Glutamatergic neuron (in vitro differentiated cells): ENCODE measurements around the gene FAM219B. TPM values are rescaled to one million over a fixed set of nuclear protein-coding genes. Genes with fewer than 3 reads are reported as not detected.

ENCODE experiments used
- DNase-seq: peaks from one replicate; pipeline ENCODE4 v3.0.0; 2022
- H3K27ac Mint-ChIP-seq: one replicate; pipeline ENCODE4 v1.8.0; 2020; ENCODE audit warnings: mild to moderate bottlenecking, mixed read lengths, inconsistent platforms; ENCODE audit not compliant: unreplicated experiment
- H3K27me3 Mint-ChIP-seq: one replicate; pipeline ENCODE4 v1.8.0; 2020; ENCODE audit warnings: mild to moderate bottlenecking, moderate library complexity, mixed read lengths, inconsistent platforms; ENCODE audit not compliant: unreplicated experiment
- H3K36me3 Mint-ChIP-seq: one replicate; pipeline ENCODE4 v1.8.0; 2020; ENCODE audit warnings: mild to moderate bottlenecking, mixed read lengths, inconsistent platforms; ENCODE audit not compliant: unreplicated experiment
- H3K4me1 Mint-ChIP-seq: one replicate; pipeline ENCODE4 v1.8.0; 2020; ENCODE audit warnings: mild to moderate bottlenecking, low read depth, mixed read lengths, inconsistent platforms; ENCODE audit not compliant: unreplicated experiment
- H3K4me3 Mint-ChIP-seq: one replicate; pipeline ENCODE4 v1.8.0; 2020; ENCODE audit warnings: mild to moderate bottlenecking, mixed read lengths, inconsistent platforms; ENCODE audit not compliant: unreplicated experiment
- H3K9me3 Mint-ChIP-seq: one replicate; pipeline ENCODE4 v1.8.0; 2020; ENCODE audit warnings: mild to moderate bottlenecking, moderate library complexity, mixed read lengths, inconsistent platforms; ENCODE audit not compliant: unreplicated experiment
- CTCF ChIP-seq: fragments of 200-600 bp; sonication (generic); IDR thresholded peaks from one replicate; pipeline ENCODE4 v1.5.0; 2021; ENCODE audit not compliant: partially characterized antibody, unreplicated experiment
- total RNA-seq: library from RNA; stranded (reverse); fragmentation: NEBNext Ultra II Directional; extraction: Animal tissue kit (Norgen Biotek cat#: 25700); gene quantifications from one replicate; pipeline ENCODE4 v1.2.1, GENCODE V29; 2021; ENCODE audit not compliant: unreplicated experiment

The FAM219B gene
- total RNA-seq, 1 donor from 2014 or later, result 171 TPM

GRCh38 chr15:74851960-74852359 is 54.7 kb downstream of the FAM219B start:
- Mint-ChIP-seq H3K36me3 (no peaks in the 10 kb centered on the region), H3K27me3 (peaks cover 7% of the 10 kb centered on the region), H3K4me1 (peaks cover 3% of the 10 kb centered on the region), H3K9me3 (peaks cover 1% of the 10 kb centered on the region), H3K4me3 (no peak overlapping the region), H3K27ac (no peak overlapping the region)
- TF ChIP-seq CTCF, result no peak
- no peak for DNase-seq

- no peak for TF ChIP-seq CTCF
- DNase-seq, result no peak
- Mint-ChIP-seq H3K4me3 (no peak overlapping the region), H3K4me1 (peaks cover 3% of the 10 kb centered on the region), H3K36me3 (no peaks in the 10 kb centered on the region), H3K9me3 (peaks cover 1% of the 10 kb centered on the region), H3K27me3 (peaks cover 8% of the 10 kb centered on the region), H3K27ac (no peak overlapping the region)
These were observed 56.3 kb downstream of the FAM219B start for GRCh38 chr15:74850393-74850792.

Other genes with a start within 250 kb of the FAM219B start
- gene EDC3, start 210.8 kb downstream of the FAM219B start, total RNA-seq, result 66.0 TPM
- 0.27 TPM for gene CYP1A1, start 181.3 kb downstream of the FAM219B start, total RNA-seq
- not detected for gene CYP1A2, start 158.0 kb downstream of the FAM219B start, total RNA-seq
- gene CSK, start 124.8 kb downstream of the FAM219B start, total RNA-seq, result 72.6 TPM
- gene LMAN1L, start 94.0 kb downstream of the FAM219B start, total RNA-seq, result not detected
- 0.32 TPM for gene CPLX3, start 80.2 kb downstream of the FAM219B start, total RNA-seq
- 46.5 TPM for gene ULK3, start 63.7 kb downstream of the FAM219B start, total RNA-seq
- 35.6 TPM for gene SCAMP2, start 33.5 kb downstream of the FAM219B start, total RNA-seq
- 33.1 TPM for gene MPI, start 16.8 kb downstream of the FAM219B start, total RNA-seq
- 219 TPM for gene COX5A, start 31.2 kb upstream of the FAM219B start, total RNA-seq
- 2.3 TPM for gene RPP25, start 49.9 kb upstream of the FAM219B start, total RNA-seq
- 164 TPM for gene SCAMP5, start 88.7 kb upstream of the FAM219B start, total RNA-seq
- 12.7 TPM for gene PPCDC, start 116.7 kb upstream of the FAM219B start, total RNA-seq